Astrocyte of the spinal cord (primary cell): ENCODE data around the gene MPHOSPH10.
A peak's percentile ranks its signal among the peaks of the same experiment; 100 is the strongest.

ENCODE experiments used
- DNase-seq: peaks from one replicate; pipeline ENCODE4 v3.0.0; 2011; ENCODE audit warnings: low read depth, low spot score
- H3K4me3 ChIP-seq: 2 replicates; pipeline ENCODE4 v1.5.1; 2011; ENCODE audit warnings: low read depth, mild to moderate bottlenecking, low read length, moderate library complexity
- in situ Hi-C: cut with HindIII; loops from 2 replicates; pipeline ENCODE4 v1.10.0; 2017; ENCODE audit warnings: low sequenced_read_pairs
- TF ChIP-seq, protein P1 (sequence below): IDR thresholded peaks from 2 replicates; pipeline ENCODE4 v1.5.1; 2012; ENCODE audit warnings: low read depth, mild to moderate bottlenecking, low read length, inconsistent platforms

MPHOSPH10 gene

GRCh38 chr2:71148506-71149063, 18.2 kb downstream of the MPHOSPH10 start:
- in situ Hi-C loops = no loop called here
- TF ChIP-seq, protein P1, sequence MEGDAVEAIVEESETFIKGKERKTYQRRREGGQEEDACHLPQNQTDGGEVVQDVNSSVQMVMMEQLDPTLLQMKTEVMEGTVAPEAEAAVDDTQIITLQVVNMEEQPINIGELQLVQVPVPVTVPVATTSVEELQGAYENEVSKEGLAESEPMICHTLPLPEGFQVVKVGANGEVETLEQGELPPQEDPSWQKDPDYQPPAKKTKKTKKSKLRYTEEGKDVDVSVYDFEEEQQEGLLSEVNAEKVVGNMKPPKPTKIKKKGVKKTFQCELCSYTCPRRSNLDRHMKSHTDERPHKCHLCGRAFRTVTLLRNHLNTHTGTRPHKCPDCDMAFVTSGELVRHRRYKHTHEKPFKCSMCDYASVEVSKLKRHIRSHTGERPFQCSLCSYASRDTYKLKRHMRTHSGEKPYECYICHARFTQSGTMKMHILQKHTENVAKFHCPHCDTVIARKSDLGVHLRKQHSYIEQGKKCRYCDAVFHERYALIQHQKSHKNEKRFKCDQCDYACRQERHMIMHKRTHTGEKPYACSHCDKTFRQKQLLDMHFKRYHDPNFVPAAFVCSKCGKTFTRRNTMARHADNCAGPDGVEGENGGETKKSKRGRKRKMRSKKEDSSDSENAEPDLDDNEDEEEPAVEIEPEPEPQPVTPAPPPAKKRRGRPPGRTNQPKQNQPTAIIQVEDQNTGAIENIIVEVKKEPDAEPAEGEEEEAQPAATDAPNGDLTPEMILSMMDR = no peak
- no peak overlapping the region for H3K4me3 ChIP-seq
- DNase-seq = no peak

DNA sequence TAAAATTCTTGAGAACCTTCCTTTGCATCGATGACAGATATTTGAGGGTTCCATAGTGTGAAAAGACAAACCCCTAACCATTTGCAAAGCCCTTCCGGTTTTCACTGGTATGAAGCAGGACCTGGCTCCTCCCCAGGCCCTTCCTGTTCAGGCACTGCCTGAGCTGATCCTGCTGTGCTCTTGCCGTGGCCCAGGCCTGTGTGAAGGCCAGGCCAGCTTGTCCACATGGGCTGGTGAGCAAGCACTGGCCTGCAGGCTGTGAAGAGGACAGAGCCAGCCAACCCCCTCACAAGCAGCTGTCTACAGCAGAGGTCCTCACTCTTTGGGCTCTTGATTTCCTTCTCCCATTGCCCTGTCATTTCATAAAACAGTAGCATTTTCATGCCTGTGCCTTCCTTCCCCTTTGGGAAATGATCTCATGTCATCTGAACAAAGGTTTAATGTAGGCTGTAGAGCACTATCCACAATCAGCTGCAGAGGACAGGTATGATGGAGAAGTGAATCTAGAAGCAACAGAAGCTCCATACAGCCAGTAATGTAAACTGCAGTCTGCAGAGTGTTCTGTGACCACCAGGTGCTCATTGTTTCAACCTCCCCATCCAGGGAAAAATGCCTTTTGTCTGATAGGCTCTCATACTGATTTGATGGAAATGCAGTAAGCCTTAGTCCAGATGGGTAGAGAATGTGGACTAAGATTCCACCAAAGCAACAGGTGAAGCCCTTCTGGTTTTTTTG, 19.8 kb downstream of the MPHOSPH10 start:
- in situ Hi-C loops = no loop called here
- TF ChIP-seq, protein P1 = no peak
- DNase-seq = no peak
- H3K4me3 ChIP-seq = no peak overlapping the region

DNA sequence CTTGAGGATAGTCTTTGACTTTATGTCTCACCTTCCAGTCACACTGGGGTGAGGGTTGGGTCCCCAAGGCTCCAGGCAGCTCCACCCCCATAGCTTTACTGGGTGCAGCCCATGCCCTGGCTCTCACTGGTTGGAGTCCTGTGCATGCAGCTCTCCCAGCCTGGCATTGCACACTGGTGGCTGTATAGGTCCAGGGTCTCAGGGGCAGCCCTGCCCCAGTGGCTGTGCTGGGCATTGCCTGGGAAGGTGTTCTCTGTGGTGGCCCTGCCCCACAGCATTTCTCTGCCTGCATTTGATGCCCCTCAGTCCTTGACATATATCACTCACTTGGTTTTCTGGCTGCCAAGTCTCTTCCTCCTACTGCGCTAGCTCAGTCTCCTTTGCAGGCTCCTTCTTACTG, 21.2 kb downstream of the MPHOSPH10 start:
- no peak for DNase-seq
- no peak overlapping the region for H3K4me3 ChIP-seq
- in situ Hi-C loops = no loop called here
- TF ChIP-seq, protein P1 = no peak

GRCh38 chr2:71153585-71154224, 23.3 kb downstream of the MPHOSPH10 start:
- TF ChIP-seq, protein P1 = no peak
- in situ Hi-C loops = no loop called here

DNA sequence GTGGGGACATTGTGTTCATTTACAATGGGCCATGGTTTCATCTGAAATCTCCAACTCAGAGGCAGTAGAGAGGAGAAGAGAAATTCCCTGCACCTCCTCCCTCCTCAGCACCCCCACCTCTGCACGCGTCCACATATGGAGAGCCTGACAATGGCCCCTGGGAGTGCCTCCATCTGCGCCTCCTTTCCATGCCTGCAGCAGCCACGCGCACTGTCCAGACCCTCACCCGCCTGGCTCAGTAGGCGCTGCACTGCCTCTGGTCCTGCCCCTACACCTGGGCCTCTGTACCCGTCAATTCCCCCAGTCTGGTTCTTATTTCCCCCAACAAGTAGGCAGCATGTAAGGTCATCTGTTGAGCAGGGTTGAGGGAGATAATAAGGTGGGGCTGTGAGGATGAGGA, 23.8 kb downstream of the MPHOSPH10 start:
- TF ChIP-seq, protein P1 = no peak
- DNase-seq = no peak
- in situ Hi-C loops = no loop called here
- H3K4me3 ChIP-seq = no peak overlapping the region

More at GRCh38 chr2:71153585-71154224, 23.3 kb downstream of the MPHOSPH10 start:
- no peak for DNase-seq
- no peak overlapping the region for H3K4me3 ChIP-seq

GRCh38 chr2:71154798-71155197, 24.4 kb downstream of the MPHOSPH10 start:
- in situ Hi-C loops = no loop called here
- TF ChIP-seq, protein P1 = peak; percentile 19
- H3K4me3 ChIP-seq = no peak overlapping the region
- no peak for DNase-seq
